Loucy (cell line): ENCODE data around the gene MT1E.

Source experiments
- EZH2phosphoT487 ChIP-seq: fragments of 200-600 bp; IDR thresholded peaks from 2 replicates; pipeline ENCODE4 v1.6.1; 2018; ENCODE audit warnings: antibody characterized with exemption, mild to moderate bottlenecking, moderate library complexity, borderline replicate concordance
- TF ChIP-seq, protein P1 (sequence below): fragments of 200-600 bp; sonication (generic); conservative IDR thresholded peaks from 2 replicates; pipeline ENCODE4 v1.5.1; 2014; ENCODE audit warnings: mild to moderate bottlenecking, antibody characterized with exemption, low read length

DNA sequence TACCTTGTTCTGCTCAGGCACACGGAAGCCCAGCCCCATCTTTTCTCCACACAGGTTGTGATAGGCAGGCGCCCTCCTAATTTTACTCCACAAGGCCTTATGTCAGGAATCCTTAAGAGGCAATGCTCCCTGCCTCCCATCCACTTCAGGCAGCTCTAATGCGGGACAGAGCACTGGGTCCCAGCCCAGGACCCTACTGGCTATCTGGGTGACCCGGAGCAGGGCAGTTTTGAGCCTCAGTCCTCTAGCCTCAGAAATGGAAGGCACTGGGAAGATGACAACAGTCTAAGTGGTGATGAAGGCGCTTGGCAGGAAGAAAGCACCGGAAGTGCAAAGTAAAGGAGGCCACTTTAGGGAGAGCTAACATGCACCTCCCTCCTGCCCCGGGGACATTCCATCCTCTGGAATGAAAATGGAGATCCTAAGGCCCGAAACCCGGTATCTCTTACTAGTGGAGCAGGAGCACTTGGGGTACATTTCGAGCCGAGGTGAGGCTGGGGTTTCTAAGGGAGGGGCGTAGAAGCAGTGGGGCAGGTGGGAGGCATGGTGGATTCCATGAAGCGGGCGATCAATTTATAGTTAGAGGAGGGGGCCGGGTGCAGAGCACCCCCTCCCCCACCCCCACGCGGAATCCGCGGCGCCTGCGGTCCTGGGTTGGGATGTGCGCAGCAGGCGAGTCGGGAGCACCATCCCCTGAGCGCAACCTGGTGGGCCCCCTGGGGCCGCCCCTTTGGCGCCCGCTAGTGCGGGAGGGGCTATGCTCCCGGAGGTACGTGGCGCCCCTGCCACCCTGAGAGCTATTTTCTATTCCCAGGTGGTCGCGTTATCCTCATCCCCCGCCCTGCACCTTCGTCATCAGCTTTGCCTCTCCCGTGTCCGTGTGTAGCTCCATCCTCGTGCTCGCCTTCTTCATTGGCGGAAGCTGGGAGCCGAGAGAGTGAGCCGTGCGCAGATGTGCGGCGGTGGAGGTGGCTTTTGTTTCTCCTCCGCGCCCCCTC is 37.1 kb downstream of the MT1E start:
- TF ChIP-seq, protein P1, sequence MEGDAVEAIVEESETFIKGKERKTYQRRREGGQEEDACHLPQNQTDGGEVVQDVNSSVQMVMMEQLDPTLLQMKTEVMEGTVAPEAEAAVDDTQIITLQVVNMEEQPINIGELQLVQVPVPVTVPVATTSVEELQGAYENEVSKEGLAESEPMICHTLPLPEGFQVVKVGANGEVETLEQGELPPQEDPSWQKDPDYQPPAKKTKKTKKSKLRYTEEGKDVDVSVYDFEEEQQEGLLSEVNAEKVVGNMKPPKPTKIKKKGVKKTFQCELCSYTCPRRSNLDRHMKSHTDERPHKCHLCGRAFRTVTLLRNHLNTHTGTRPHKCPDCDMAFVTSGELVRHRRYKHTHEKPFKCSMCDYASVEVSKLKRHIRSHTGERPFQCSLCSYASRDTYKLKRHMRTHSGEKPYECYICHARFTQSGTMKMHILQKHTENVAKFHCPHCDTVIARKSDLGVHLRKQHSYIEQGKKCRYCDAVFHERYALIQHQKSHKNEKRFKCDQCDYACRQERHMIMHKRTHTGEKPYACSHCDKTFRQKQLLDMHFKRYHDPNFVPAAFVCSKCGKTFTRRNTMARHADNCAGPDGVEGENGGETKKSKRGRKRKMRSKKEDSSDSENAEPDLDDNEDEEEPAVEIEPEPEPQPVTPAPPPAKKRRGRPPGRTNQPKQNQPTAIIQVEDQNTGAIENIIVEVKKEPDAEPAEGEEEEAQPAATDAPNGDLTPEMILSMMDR, result no peak
- TF ChIP-seq EZH2phosphoT487, result no peak
